WTC11 (cell line): ENCODE measurements around the gene CUTA. TPM values are rescaled to one million over a fixed set of nuclear protein-coding genes. Genes with fewer than 3 reads are reported as not detected.

ENCODE experiments used
- ATAC-seq: fragments of 200-7000 bp; cut with Tn5 transposase; 2 replicates; pipeline ENCODE4 v1.10.0; 2021; ENCODE audit warnings: mild to moderate bottlenecking, moderate library complexity
- CTCF ChIA-PET: fragments of 300-600 bp; sonication (Branson Sonifier 250); formaldehyde crosslinking; loops from one replicate; lab custom pipeline; 2021; ENCODE audit warnings: antibody characterized with exemption; lab: Charles Lee
- POLR2A ChIA-PET: fragments of 350-600 bp; sonication (Branson Sonifier 250); formaldehyde crosslinking; loops from one replicate; lab custom pipeline; 2021; ENCODE audit warnings: antibody characterized with exemption; lab: Charles Lee
- DNase-seq: peaks from one replicate; pipeline ENCODE4 v3.0.0; 2021; ENCODE audit warnings: low spot score
- H3K27ac Mint-ChIP-seq: 2 replicates; pipeline ENCODE4 v1.8.0; 2021; ENCODE audit warnings: mixed read lengths
- H3K27me3 Mint-ChIP-seq: 2 replicates; pipeline ENCODE4 v1.8.0; 2021; ENCODE audit warnings: low read depth, mild to moderate bottlenecking, moderate library complexity, mixed read lengths
- H3K36me3 Mint-ChIP-seq: 2 replicates; pipeline ENCODE4 v1.8.0; 2021; ENCODE audit warnings: mixed read lengths
- H3K4me1 Mint-ChIP-seq: 2 replicates; pipeline ENCODE4 v1.8.0; 2022; ENCODE audit warnings: mixed read lengths
- H3K4me3 Mint-ChIP-seq: 2 replicates; pipeline ENCODE4 v1.8.0; 2021; ENCODE audit warnings: mild to moderate bottlenecking, moderate library complexity, mixed read lengths
- H3K9me3 Mint-ChIP-seq: 2 replicates; pipeline ENCODE4 v1.8.0; 2021; ENCODE audit warnings: mixed read lengths
- ESRRA ChIP-seq: sonication (generic); formaldehyde crosslinking; IDR thresholded peaks from 2 replicates; pipeline ENCODE4 v1.8.1; 2022; ENCODE audit warnings: mild to moderate bottlenecking, missing genetic modification reagents, borderline replicate concordance
- GABPB1 ChIP-seq: sonication (generic); formaldehyde crosslinking; IDR thresholded peaks from 2 replicates; pipeline ENCODE4 v1.8.1; 2023; ENCODE audit warnings: mild to moderate bottlenecking, missing genetic modification reagents
- NFYB ChIP-seq: sonication (generic); formaldehyde crosslinking; conservative IDR thresholded peaks from 2 replicates; pipeline ENCODE4 v1.8.0; 2022; ENCODE audit warnings: low read depth, missing genetic modification reagents
- NR1H2 ChIP-seq: sonication (generic); formaldehyde crosslinking; IDR thresholded peaks from 2 replicates; pipeline ENCODE4 v1.9.0; 2021; ENCODE audit warnings: mild to moderate bottlenecking, moderate library complexity, missing genetic modification reagents
- OVOL2 ChIP-seq: fragments of 250-450 bp; sonication (Bioruptor Pico); IDR thresholded peaks from 2 replicates; pipeline ENCODE4 v1.9.0; 2021; ENCODE audit warnings: mild to moderate bottlenecking, borderline replicate concordance
- ZNF121 ChIP-seq: sonication (generic); formaldehyde crosslinking; IDR thresholded peaks from 2 replicates; pipeline ENCODE4 v1.8.0; 2023; ENCODE audit warnings: missing genetic modification reagents
- ZNF423 ChIP-seq: fragments of 250-450 bp; sonication (Bioruptor Pico); IDR thresholded peaks from 2 replicates; pipeline ENCODE4 v2.1.2; 2022; ENCODE audit warnings: mild to moderate bottlenecking, moderate library complexity
- total RNA-seq: library from RNA; stranded (reverse); gene quantifications from 3 replicates; pipeline ENCODE4 v1.2.3, GENCODE V29; 2021
- TF ChIP-seq, protein P1 (sequence below): sonication (generic); formaldehyde crosslinking; IDR thresholded peaks from 2 replicates; pipeline ENCODE4 v1.8.0; 2022; ENCODE audit warnings: mild to moderate bottlenecking, missing genetic modification reagents
- TF ChIP-seq, protein P2 (sequence below): sonication (generic); formaldehyde crosslinking; IDR thresholded peaks from 2 replicates; pipeline ENCODE4 v1.8.1; 2023; ENCODE audit warnings: mild to moderate bottlenecking, missing genetic modification reagents, moderate library complexity
- TF ChIP-seq, protein P3 (sequence below): sonication (generic); formaldehyde crosslinking; IDR thresholded peaks from 2 replicates; pipeline ENCODE4 v1.8.1; 2022; ENCODE audit warnings: low read depth, missing genetic modification reagents, borderline replicate concordance
- TF ChIP-seq, protein P4 (sequence below): sonication (generic); formaldehyde crosslinking; conservative IDR thresholded peaks from 2 replicates; pipeline ENCODE4 v1.8.1; 2022; ENCODE audit warnings: mild to moderate bottlenecking, missing genetic modification reagents
- TF ChIP-seq, protein P5 (sequence below): sonication (generic); formaldehyde crosslinking; IDR thresholded peaks from 2 replicates; pipeline ENCODE4 v1.8.0; 2022; ENCODE audit warnings: mild to moderate bottlenecking, missing genetic modification reagents
- TF ChIP-seq, protein P6 (sequence below): sonication (generic); formaldehyde crosslinking; IDR thresholded peaks from 2 replicates; pipeline ENCODE4 v1.8.0; 2023; ENCODE audit warnings: missing genetic modification reagents

Gene CUTA
- total RNA-seq, 1 experiment from 2014 or later = 247 TPM

DNA sequence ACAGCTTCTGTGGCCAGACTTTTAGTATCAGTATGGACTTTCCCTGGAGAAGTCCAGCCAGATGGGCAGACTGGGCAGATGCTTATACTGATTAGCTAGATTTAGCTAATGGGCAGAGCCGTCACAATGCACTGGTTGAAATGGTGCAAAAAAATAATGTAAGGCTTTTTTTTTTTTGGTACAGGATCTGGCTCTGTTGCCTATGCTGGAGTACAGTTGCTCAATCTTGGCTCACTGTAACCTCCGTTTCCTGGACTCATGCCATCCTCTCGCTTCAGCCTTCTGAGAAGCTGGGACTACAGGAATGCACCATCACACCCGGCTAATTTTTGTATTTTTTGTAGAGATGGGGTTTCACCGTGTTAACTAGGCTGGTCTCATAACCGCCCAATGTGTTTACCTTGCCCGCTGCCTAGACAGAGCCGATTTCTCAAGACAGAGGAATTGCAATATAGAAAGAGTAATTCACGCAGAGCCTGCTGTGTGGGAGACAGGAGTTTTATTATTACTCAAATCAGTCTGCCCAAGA is 42.7 kb downstream of the CUTA start:
- no peak overlapping the region for H3K27ac Mint-ChIP-seq

DNA sequence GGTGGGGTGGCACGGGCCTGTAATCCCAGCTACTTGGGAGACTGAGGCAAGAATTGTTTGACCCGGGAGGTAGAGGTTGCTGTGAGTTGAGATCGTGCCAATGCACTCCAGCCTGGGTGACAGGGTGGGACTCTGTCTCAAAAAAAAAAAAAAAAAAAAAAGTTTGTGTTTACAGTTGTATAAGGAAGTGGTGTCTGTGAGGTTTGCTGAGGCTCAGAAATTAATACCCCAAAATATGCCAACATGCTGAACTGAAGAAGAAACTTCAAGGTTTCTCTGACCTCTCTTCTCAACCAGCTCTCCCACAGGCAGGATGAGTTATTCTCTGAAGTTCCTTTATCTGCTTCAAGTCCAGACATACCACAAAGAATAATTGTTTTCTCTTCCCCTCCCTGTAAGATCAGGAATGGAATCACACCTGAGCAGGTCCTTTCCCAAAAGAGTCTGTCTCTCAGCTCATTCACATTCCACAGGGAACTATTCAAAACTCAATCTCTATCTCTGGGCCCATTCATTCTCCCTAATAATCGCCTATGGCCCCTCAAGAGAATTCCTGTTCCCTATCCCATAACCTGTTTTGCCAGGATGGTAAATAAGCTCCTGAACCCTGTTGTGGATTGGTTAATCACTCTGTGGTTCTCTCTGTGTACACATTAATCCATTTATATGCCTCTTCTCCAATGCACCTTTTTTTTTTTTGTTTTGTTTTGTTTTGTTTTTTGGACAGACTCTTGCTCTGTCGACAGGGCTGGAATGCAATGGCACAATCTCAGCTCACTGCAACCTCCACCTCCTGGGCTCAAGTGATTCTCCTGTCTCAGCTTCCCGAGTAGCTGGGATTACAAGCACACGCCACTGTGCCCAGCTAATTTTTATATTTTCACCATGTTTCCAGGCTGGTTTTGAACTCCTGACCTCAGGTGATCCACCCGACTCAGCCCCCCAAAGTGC is 43.7 kb downstream of the CUTA start:
- ChIA-PET CTCF (interaction anchor here (0.6 to 2.4 kb wide), 6 partner anchors 9 to 733 kb away, joined by 3 to 10 read pairs (median 3); partner anchors contain the start of gene CUTA), POLR2A (interaction anchor here (0.7 kb wide), 1 partner anchor 262 kb away, joined by 3 read pairs; no protein-coding TSS in a partner anchor)
- peak overlapping the region; percentile 14 for H3K27ac Mint-ChIP-seq
- H3K9me3 Mint-ChIP-seq = no peaks in the 10 kb centered on the region
- H3K27me3 Mint-ChIP-seq = no peaks in the 10 kb centered on the region
- H3K4me1 Mint-ChIP-seq = peaks cover 34% of the 10 kb centered on the region
- H3K4me3 Mint-ChIP-seq = no peak overlapping the region
- DNase-seq (no peak), ATAC-seq (no peak)
- H3K36me3 Mint-ChIP-seq = no peaks in the 10 kb centered on the region
- TF ChIP-seq NR1H2 (CRISPR knock-in tag) (no peak), NFYB (CRISPR knock-in tag) (no peak), ESRRA (CRISPR knock-in tag) (no peak), OVOL2 (CRISPR knock-in tag) (no peak)
- TF ChIP-seq, protein P1, sequence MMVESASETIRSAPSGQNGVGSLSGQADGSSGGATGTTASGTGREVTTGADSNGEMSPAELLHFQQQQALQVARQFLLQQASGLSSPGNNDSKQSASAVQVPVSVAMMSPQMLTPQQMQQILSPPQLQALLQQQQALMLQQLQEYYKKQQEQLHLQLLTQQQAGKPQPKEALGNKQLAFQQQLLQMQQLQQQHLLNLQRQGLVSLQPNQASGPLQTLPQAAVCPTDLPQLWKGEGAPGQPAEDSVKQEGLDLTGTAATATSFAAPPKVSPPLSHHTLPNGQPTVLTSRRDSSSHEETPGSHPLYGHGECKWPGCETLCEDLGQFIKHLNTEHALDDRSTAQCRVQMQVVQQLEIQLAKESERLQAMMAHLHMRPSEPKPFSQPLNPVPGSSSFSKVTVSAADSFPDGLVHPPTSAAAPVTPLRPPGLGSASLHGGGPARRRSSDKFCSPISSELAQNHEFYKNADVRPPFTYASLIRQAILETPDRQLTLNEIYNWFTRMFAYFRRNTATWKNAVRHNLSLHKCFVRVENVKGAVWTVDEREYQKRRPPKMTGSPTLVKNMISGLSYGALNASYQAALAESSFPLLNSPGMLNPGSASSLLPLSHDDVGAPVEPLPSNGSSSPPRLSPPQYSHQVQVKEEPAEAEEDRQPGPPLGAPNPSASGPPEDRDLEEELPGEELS (CRISPR knock-in tag) = no peak
- TF ChIP-seq, protein P2, sequence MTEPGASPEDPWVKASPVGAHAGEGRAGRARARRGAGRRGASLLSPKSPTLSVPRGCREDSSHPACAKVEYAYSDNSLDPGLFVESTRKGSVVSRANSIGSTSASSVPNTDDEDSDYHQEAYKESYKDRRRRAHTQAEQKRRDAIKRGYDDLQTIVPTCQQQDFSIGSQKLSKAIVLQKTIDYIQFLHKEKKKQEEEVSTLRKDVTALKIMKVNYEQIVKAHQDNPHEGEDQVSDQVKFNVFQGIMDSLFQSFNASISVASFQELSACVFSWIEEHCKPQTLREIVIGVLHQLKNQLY (CRISPR knock-in tag) = no peak
- TF ChIP-seq, all 79 proteins: peak for 0

More for the DNA sequence above, 42.7 kb downstream of the CUTA start:
- ATAC-seq (no peak), DNase-seq (no peak)
- TF ChIP-seq, protein P3, sequence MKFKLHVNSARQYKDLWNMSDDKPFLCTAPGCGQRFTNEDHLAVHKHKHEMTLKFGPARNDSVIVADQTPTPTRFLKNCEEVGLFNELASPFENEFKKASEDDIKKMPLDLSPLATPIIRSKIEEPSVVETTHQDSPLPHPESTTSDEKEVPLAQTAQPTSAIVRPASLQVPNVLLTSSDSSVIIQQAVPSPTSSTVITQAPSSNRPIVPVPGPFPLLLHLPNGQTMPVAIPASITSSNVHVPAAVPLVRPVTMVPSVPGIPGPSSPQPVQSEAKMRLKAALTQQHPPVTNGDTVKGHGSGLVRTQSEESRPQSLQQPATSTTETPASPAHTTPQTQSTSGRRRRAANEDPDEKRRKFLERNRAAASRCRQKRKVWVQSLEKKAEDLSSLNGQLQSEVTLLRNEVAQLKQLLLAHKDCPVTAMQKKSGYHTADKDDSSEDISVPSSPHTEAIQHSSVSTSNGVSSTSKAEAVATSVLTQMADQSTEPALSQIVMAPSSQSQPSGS (CRISPR knock-in tag) = no peak
- TF ChIP-seq OVOL2 (CRISPR knock-in tag) (no peak), GABPB1 (no peak), ZNF423 (CRISPR knock-in tag) (no peak), ZNF121 (no peak)
- TF ChIP-seq, protein P4, sequence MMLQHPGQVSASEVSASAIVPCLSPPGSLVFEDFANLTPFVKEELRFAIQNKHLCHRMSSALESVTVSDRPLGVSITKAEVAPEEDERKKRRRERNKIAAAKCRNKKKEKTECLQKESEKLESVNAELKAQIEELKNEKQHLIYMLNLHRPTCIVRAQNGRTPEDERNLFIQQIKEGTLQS = no peak
- TF ChIP-seq, protein P5, sequence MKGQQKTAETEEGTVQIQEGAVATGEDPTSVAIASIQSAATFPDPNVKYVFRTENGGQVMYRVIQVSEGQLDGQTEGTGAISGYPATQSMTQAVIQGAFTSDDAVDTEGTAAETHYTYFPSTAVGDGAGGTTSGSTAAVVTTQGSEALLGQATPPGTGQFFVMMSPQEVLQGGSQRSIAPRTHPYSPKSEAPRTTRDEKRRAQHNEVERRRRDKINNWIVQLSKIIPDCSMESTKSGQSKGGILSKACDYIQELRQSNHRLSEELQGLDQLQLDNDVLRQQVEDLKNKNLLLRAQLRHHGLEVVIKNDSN (CRISPR knock-in tag) = no peak
- TF ChIP-seq, protein P6, sequence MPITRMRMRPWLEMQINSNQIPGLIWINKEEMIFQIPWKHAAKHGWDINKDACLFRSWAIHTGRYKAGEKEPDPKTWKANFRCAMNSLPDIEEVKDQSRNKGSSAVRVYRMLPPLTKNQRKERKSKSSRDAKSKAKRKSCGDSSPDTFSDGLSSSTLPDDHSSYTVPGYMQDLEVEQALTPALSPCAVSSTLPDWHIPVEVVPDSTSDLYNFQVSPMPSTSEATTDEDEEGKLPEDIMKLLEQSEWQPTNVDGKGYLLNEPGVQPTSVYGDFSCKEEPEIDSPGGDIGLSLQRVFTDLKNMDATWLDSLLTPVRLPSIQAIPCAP (CRISPR knock-in tag) = no peak
- Mint-ChIP-seq H3K36me3 (no peaks in the 10 kb centered on the region), H3K4me3 (no peak overlapping the region), H3K4me1 (peaks cover 34% of the 10 kb centered on the region), H3K27me3 (no peaks in the 10 kb centered on the region; the same call in 1 of the 2 replicates), H3K9me3 (no peaks in the 10 kb centered on the region)
- ChIA-PET POLR2A (no interaction called here), CTCF (interaction anchor here (0.6 to 2.4 kb wide), 5 partner anchors 10 to 1067 kb away, joined by 3 to 10 read pairs (median 3); partner anchors contain the start of gene CUTA)
